Endothelial cell of umbilical vein (primary cell): ENCODE data around the gene CASP12. TPM values are rescaled to one million over a fixed set of nuclear protein-coding genes. Genes with fewer than 3 reads are reported as not detected.

Experiments used
- BruUV-seq: library from RNA; stranded (reverse); fragments of 400-500 nt; replicated peaks from 2 replicates; lab custom pipeline; 2021; lab: Mats Ljungman, UMichigan
- CTCF ChIA-PET: fragments of 300-600, 350-600 bp; sonication (Branson Sonifier 250); formaldehyde crosslinking; loops from one replicate; lab custom pipeline; 2021; ENCODE audit warnings: antibody characterized with exemption, inconsistent platforms; lab: Charles Lee
- POLR2A ChIA-PET: fragments of 300-600, 350-600 bp; sonication (Branson Sonifier 250); formaldehyde crosslinking; loops from one replicate; lab custom pipeline; 2021; ENCODE audit warnings: antibody characterized with exemption, inconsistent platforms; lab: Charles Lee
- DNase-seq: peaks from one replicate; pipeline ENCODE4 v3.0.0-alpha.2; 2011; ENCODE audit warnings: low read depth, low spot score
- FAIRE-seq: peaks from 2 replicates; lab custom pipeline; 2011; peaks lifted over from hg19 to GRCh38; lab: Jason Lieb, UNC
- H2AFZ ChIP-seq: 2 replicates; pipeline ENCODE4 v1.6.0; 2012; ENCODE audit warnings: low read depth, low read length, control low read depth, inconsistent platforms
- H3K27ac ChIP-seq: 2 replicates; pipeline ENCODE4 v1.5.1; 2011; ENCODE audit warnings: low read depth, mild to moderate bottlenecking, control low read depth, low read length, moderate library complexity; ENCODE audit not compliant: insufficient read depth
- H3K27me3 ChIP-seq, 2 experiments: 2 replicates each; pipeline versions ENCODE4 v1.6.0 to v1.6.1; 2011; ENCODE audit warnings: low read length in 2 of 2, mixed read lengths in 1 of 2; ENCODE audit not compliant: control insufficient read depth in 2 of 2, insufficient read depth in 2 of 2
- H3K36me3 ChIP-seq, 2 experiments: 2 replicates in 1 of 2; 3 replicates in 1 of 2; pipeline ENCODE4 v1.5.1; 2011; ENCODE audit warnings: low read length in 2 of 2, mild to moderate bottlenecking in 1 of 2, moderate library complexity in 1 of 2; ENCODE audit not compliant: control insufficient read depth in 2 of 2, insufficient read depth in 2 of 2; ENCODE audit errors: extremely low read depth in 1 of 2
- H3K4me1 ChIP-seq: 3 replicates; pipeline ENCODE4 v1.5.1; 2011; ENCODE audit warnings: mild to moderate bottlenecking, low read length; ENCODE audit not compliant: control insufficient read depth, insufficient read depth; ENCODE audit errors: extremely low read depth
- H3K4me2 ChIP-seq: 2 replicates; pipeline ENCODE4 v1.6.1; 2011; ENCODE audit warnings: low read length, control low read depth, mixed read lengths; ENCODE audit not compliant: insufficient read depth
- H3K4me3 ChIP-seq, 3 experiments: fragments of 200-600 bp in 1 of 3; sonication (generic), shearing (Covaris generic) in 1 of 3; replicated peaks in 1 of 3; 2 replicates each; pipeline ENCODE4 v1.5.1; 2011 to 2016; ENCODE audit warnings: control low read depth in 3 of 3, low read length in 3 of 3, mild to moderate bottlenecking in 2 of 3, inconsistent platforms in 1 of 3, low read depth in 1 of 3, moderate library complexity in 1 of 3; ENCODE audit not compliant: insufficient read depth in 1 of 3
- H3K79me2 ChIP-seq: 2 replicates; pipeline ENCODE4 v1.6.0; 2012; ENCODE audit warnings: low read length, inconsistent platforms; ENCODE audit not compliant: control insufficient read depth, insufficient read depth
- H3K9ac ChIP-seq: replicated peaks from 2 replicates; pipeline ENCODE3; 2011; ENCODE audit warnings: low read length, control low read depth; ENCODE audit not compliant: insufficient read depth; ENCODE audit errors: extremely low read depth
- H3K9me1 ChIP-seq: replicated peaks from 3 replicates; pipeline ENCODE4 v1.6.0; 2011; ENCODE audit warnings: mild to moderate bottlenecking, low read length; ENCODE audit not compliant: control insufficient read depth, insufficient read depth; ENCODE audit errors: extremely low read depth
- H3K9me3 ChIP-seq: replicated peaks from 2 replicates; pipeline ENCODE4 v1.5.1; 2012; ENCODE audit warnings: low read length, inconsistent platforms; ENCODE audit not compliant: control insufficient read depth, insufficient read depth
- H4K20me1 ChIP-seq: replicated peaks from 2 replicates; pipeline ENCODE3; 2011; ENCODE audit warnings: mild to moderate bottlenecking, low read length; ENCODE audit not compliant: control insufficient read depth, insufficient read depth; ENCODE audit errors: extremely low read depth
- EZH2 ChIP-seq: IDR thresholded peaks from 2 replicates; pipeline ENCODE4 v1.6.1; 2012; ENCODE audit warnings: borderline replicate concordance, low read depth, mild to moderate bottlenecking, moderate library complexity, low read length, inconsistent platforms; ENCODE audit not compliant: severe bottlenecking
- FOS ChIP-seq: IDR thresholded peaks from 2 replicates; pipeline ENCODE4 v1.6.1; 2011; ENCODE audit warnings: mild to moderate bottlenecking, low read length, moderate library complexity, borderline replicate concordance; ENCODE audit not compliant: insufficient read depth
- GATA2 ChIP-seq: IDR thresholded peaks from 2 replicates; pipeline ENCODE4 v1.7.0; 2011; ENCODE audit warnings: low read depth, mild to moderate bottlenecking, moderate library complexity, mixed read lengths, low read length; ENCODE audit not compliant: insufficient read length, insufficient read depth
- JUN ChIP-seq: IDR thresholded peaks from 2 replicates; pipeline ENCODE4 v1.6.1; 2011; ENCODE audit warnings: borderline replicate concordance, low read depth; ENCODE audit not compliant: insufficient read length, insufficient read depth
- MYC ChIP-seq: IDR thresholded peaks from one replicate; pipeline ENCODE4 v1.6.1; 2011; ENCODE audit warnings: mild to moderate bottlenecking, low read depth, low read length
- POLR2A ChIP-seq: IDR thresholded peaks from 2 replicates; pipeline ENCODE4 v1.6.1; 2012; ENCODE audit warnings: low read depth, mild to moderate bottlenecking, control low read depth, low read length
- POLR2AphosphoS5 ChIP-seq: IDR thresholded peaks from 2 replicates; pipeline ENCODE4 v1.6.1; 2012; ENCODE audit warnings: low read depth, mild to moderate bottlenecking, control low read depth, low read length, moderate library complexity; ENCODE audit not compliant: insufficient read depth
- dilution Hi-C: fragments of 300-500 bp; cut with MboI; formaldehyde crosslinking; loops from one replicate; pipeline ENCODE4 v1.15.0; 2019; ENCODE audit warnings: low sequenced_read_pairs; ENCODE audit not compliant: extremely low pct_ligation_motif_present
- intact Hi-C: fragments of 100-400 bp; cut with micrococcal nuclease; formaldehyde crosslinking; loops from one replicate; pipeline ENCODE4 v1.10.0; 2022
- polyA plus RNA-seq, 4 experiments: library from polyadenylated mRNA; depleted of rRNA in 3 of 4; stranded (reverse) in 3 of 4; unstranded in 1 of 4; fragments of >200 nt; gene quantifications; 2 replicates each; pipeline versions ENCODE4 v1.2.1 to v1.2.3, GENCODE V29; 2011 to 2012; ENCODE audit warnings: missing spikeins in 1 of 4
- total RNA-seq: library from RNA; stranded (reverse); gene quantifications from 2 replicates; pipeline ENCODE4 v1.2.3, GENCODE V29; 2021
- TF ChIP-seq, protein P1 (sequence below): IDR thresholded peaks from 2 replicates; pipeline ENCODE4 v1.6.1; 2011; ENCODE audit not compliant: insufficient read depth, insufficient read length
- TF ChIP-seq, protein P2 (sequence below), 2 donors: IDR thresholded peaks; 1 replicate in 1 of 2; 2 replicates in 1 of 2; pipeline ENCODE4 v1.5.1; 2011; ENCODE audit warnings: low read length in 2 of 2, mild to moderate bottlenecking in 2 of 2, moderate library complexity in 2 of 2, control low read depth in 1 of 2, inconsistent platforms in 1 of 2, low read depth in 1 of 2; ENCODE audit not compliant: insufficient read depth in 1 of 2; ENCODE audit errors: extremely low read depth in 1 of 2

The CASP12 gene
- total and polyA plus RNA-seq, 2 donors (not counting 3 experiments of a cell fraction or from before 2014, with no cell fraction given), result 1.4 to 3.9 TPM

DNA sequence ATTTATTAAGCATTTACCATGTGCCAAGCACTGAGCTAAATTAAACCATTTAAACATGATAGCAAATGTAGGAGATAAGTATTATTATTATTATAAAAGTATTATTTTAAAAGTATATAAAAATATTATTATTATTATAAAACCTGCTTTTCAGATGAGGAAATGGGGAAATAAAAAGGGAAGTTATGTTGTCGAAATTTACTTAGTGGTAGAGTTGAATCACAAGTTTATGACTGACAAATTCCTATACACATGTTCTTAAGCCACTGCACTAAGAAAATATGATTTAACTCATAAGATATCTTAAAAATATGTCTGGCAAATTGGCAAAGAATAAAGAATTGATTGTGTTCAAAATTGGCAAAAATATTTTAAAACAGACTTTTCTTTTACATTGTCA is 53.8 kb downstream of the CASP12 start:
- Histone ChIP-seq H3K9me1 (no peaks in the 10 kb centered on the region), H3K4me2 (no peak overlapping the region), H3K36me3 (no peaks in the 10 kb centered on the region), H3K4me3 (no peak overlapping the region), H3K27ac (no peak overlapping the region), H3K9me3 (no peaks in the 10 kb centered on the region), H3K9ac (no peak overlapping the region), H3K27me3 (no peaks in the 10 kb centered on the region), H3K4me1 (no peaks in the 10 kb centered on the region), H4K20me1 (no peaks in the 10 kb centered on the region), H3K79me2 (no peaks in the 10 kb centered on the region), H2AFZ (no peak overlapping the region)
- TF ChIP-seq JUN, result no peak
- TF ChIP-seq POLR2A, result no peak
- TF ChIP-seq GATA2, result no peak
- no peak for TF ChIP-seq EZH2
- TF ChIP-seq FOS, result no peak
- TF ChIP-seq, protein P1, sequence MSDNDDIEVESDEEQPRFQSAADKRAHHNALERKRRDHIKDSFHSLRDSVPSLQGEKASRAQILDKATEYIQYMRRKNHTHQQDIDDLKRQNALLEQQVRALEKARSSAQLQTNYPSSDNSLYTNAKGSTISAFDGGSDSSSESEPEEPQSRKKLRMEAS, result no peak
- no peak for TF ChIP-seq MYC
- no peak for TF ChIP-seq POLR2AphosphoS5
- TF ChIP-seq, protein P2, sequence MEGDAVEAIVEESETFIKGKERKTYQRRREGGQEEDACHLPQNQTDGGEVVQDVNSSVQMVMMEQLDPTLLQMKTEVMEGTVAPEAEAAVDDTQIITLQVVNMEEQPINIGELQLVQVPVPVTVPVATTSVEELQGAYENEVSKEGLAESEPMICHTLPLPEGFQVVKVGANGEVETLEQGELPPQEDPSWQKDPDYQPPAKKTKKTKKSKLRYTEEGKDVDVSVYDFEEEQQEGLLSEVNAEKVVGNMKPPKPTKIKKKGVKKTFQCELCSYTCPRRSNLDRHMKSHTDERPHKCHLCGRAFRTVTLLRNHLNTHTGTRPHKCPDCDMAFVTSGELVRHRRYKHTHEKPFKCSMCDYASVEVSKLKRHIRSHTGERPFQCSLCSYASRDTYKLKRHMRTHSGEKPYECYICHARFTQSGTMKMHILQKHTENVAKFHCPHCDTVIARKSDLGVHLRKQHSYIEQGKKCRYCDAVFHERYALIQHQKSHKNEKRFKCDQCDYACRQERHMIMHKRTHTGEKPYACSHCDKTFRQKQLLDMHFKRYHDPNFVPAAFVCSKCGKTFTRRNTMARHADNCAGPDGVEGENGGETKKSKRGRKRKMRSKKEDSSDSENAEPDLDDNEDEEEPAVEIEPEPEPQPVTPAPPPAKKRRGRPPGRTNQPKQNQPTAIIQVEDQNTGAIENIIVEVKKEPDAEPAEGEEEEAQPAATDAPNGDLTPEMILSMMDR (IDR thresholded peaks at IDR 0.05; ENCODE audit: extremely low read depth in 1 of 2, insufficient read depth in 1 of 2, low read depth in 1 of 2, low read length in 2 of 2), result no peak
- dilution Hi-C loops (no loop called here), intact Hi-C loops (no loop called here)
- no TSS peak for BruUV-seq
- CTCF ChIA-PET, result interaction anchor here (1.0 kb wide), 1 partner anchor 9 kb away, joined by 3 read pairs; no protein-coding TSS in a partner anchor
- no peak for FAIRE-seq
- DNase-seq, result no peak
- POLR2A ChIA-PET, result no interaction called here
